ENCODE measurements around the gene DOK5. TPM values are rescaled to one million over a fixed set of nuclear protein-coding genes. Genes with fewer than 3 reads are reported as not detected.

DOK5 gene
- total and polyA plus RNA-seq, 2 of the 8 experiments (the other 6 are each of a cell fraction or from before 2014, with no cell fraction given), result 8.9 to 15.0 TPM

- TF ChIP-seq BCL11A (IDR thresholded peaks at IDR 0.05; ENCODE audit: low read depth in 2 of 2, low read length in 2 of 2) (no peak), SAP30 (IDR thresholded peaks at IDR 0.05; ENCODE audit: insufficient read depth, insufficient replicate concordance, low read length) (no peak), SIN3A (conservative IDR thresholded peaks at IDR 0.05 in 1 of 2, IDR thresholded peaks at IDR 0.05 in 1 of 2; ENCODE audit: low read depth in 1 of 2, low read length in 2 of 2) (no peak), ATF2 (IDR thresholded peaks at IDR 0.05; ENCODE audit: low read length) (no peak), HDAC2 (IDR thresholded peaks at IDR 0.05; ENCODE audit: borderline replicate concordance in 1 of 2, low read depth in 2 of 2, low read length in 2 of 2) (no peak)
Measured at GRCh38 chr20:54497931-54498718, 22.7 kb downstream of the DOK5 start (continued).
